Bronchial epithelial cell (primary cell): ENCODE data around the gene STARD10. TPM values are rescaled to one million over a fixed set of nuclear protein-coding genes. Genes with fewer than 3 reads are reported as not detected.

ENCODE experiments used
- DNase-seq: peaks from one replicate; pipeline ENCODE4 v3.0.0-alpha.2; 2010; ENCODE audit warnings: low read depth
- FAIRE-seq: peaks from 2 replicates; lab custom pipeline; 2011; peaks lifted over from hg19 to GRCh38; lab: Jason Lieb, UNC
- H3K27me3 ChIP-seq: 2 replicates; pipeline ENCODE4 v1.5.1; 2011; ENCODE audit warnings: low read length; ENCODE audit not compliant: control insufficient read depth, insufficient read depth
- H3K36me3 ChIP-seq: 2 replicates; pipeline ENCODE4 v1.5.1; 2011; ENCODE audit warnings: low read length; ENCODE audit not compliant: control insufficient read depth, insufficient read depth
- H3K4me3 ChIP-seq: 2 replicates; pipeline ENCODE4 v1.5.1; 2011; ENCODE audit warnings: mild to moderate bottlenecking, low read depth, low read length, control low read depth
- CTCF ChIP-seq: IDR thresholded peaks from 2 replicates; pipeline ENCODE4 v1.5.1; 2011; ENCODE audit warnings: mild to moderate bottlenecking, moderate library complexity, low read length, control low read depth, inconsistent platforms; ENCODE audit not compliant: insufficient read depth, severe bottlenecking
- total RNA-seq: library from RNA; depleted of rRNA; stranded (reverse); fragments of >200 nt; gene quantifications from 2 replicates; pipeline ENCODE4 v1.2.1, GENCODE V29; 2014

Gene STARD10
- total RNA-seq, 1 donor from 2014 or later = 118 TPM

GRCh38 chr11:72832301-72833082, 38.6 kb upstream of the STARD10 start:
- Histone ChIP-seq H3K36me3 (peaks cover 5% of the 10 kb centered on the region), H3K27me3 (no peaks in the 10 kb centered on the region), H3K4me3 (no peak overlapping the region)
- TF ChIP-seq CTCF = no peak
- DNase-seq (no peak), FAIRE-seq (no peak)

GRCh38 chr11:72831521-72832300, 37.9 kb upstream of the STARD10 start:
- Histone ChIP-seq H3K4me3 (no peak overlapping the region), H3K36me3 (peaks cover 5% of the 10 kb centered on the region), H3K27me3 (no peaks in the 10 kb centered on the region)
- DNase-seq (peak; percentile 67), FAIRE-seq (no peak)
- TF ChIP-seq CTCF = peak; percentile 94

GRCh38 chr11:72829884-72830533, 36.2 kb upstream of the STARD10 start:
- Histone ChIP-seq H3K27me3 (no peaks in the 10 kb centered on the region), H3K36me3 (peaks cover 5% of the 10 kb centered on the region), H3K4me3 (no peak overlapping the region)
- DNase-seq = no peak
- TF ChIP-seq CTCF = no peak
- FAIRE-seq = no peak

- TF ChIP-seq CTCF = no peak
- DNase-seq (no peak), FAIRE-seq (no peak)
- Histone ChIP-seq H3K27me3 (no peaks in the 10 kb centered on the region), H3K4me3 (no peak overlapping the region), H3K36me3 (peaks cover 5% of the 10 kb centered on the region)
Observed at GRCh38 chr11:72829178-72829577, 35.3 kb upstream of the STARD10 start.

- H3K36me3 ChIP-seq = peaks cover 5% of the 10 kb centered on the region
- no peak for DNase-seq
- TF ChIP-seq CTCF = no peak
- H3K27me3 ChIP-seq = no peaks in the 10 kb centered on the region
- no peak overlapping the region for H3K4me3 ChIP-seq
- FAIRE-seq = no peak
Observed at GRCh38 chr11:72828692-72829101, 34.9 kb upstream of the STARD10 start.
